Neural cell (in vitro differentiated cells): ENCODE results near the gene L2HGDH.

Experiments
- CTCF ChIP-seq: fragments of 450-650 bp; IDR thresholded peaks from 2 replicates; pipeline ENCODE4 v1.5.1; 2014; ENCODE audit warnings: antibody characterized with exemption, mild to moderate bottlenecking, moderate library complexity; ENCODE audit not compliant: poor library complexity, severe bottlenecking
- EP300 ChIP-seq: fragments of 450-650 bp; conservative IDR thresholded peaks from 2 replicates; pipeline ENCODE4 v1.6.1; 2014; ENCODE audit warnings: antibody characterized with exemption, mild to moderate bottlenecking, moderate library complexity; ENCODE audit not compliant: poor library complexity, severe bottlenecking
- EZH2 ChIP-seq: fragments of 200-600, 300-800 bp; shearing (Covaris generic), sonication (generic); IDR thresholded peaks from 2 replicates; pipeline ENCODE4 v1.6.1; 2014; ENCODE audit warnings: antibody characterized with exemption, low read length, borderline replicate concordance, mild to moderate bottlenecking; ENCODE audit not compliant: insufficient read depth, poor library complexity, severe bottlenecking
- POLR2AphosphoS5 ChIP-seq: IDR thresholded peaks from 2 replicates; pipeline ENCODE4 v1.6.1; 2012
- RAD21 ChIP-seq: fragments of 450-650 bp; conservative IDR thresholded peaks from 2 replicates; pipeline ENCODE4 v1.6.1; 2014; ENCODE audit warnings: antibody characterized with exemption, mild to moderate bottlenecking, moderate library complexity
- TAF1 ChIP-seq: IDR thresholded peaks from 2 replicates; pipeline ENCODE4 v1.6.1; 2012; ENCODE audit warnings: low read depth

GRCh38 chr14:50303744-50304471 is 8.1 kb downstream of the L2HGDH start:
- TF ChIP-seq EP300 (no peak), TAF1 (no peak), CTCF (no peak), RAD21 (no peak), POLR2AphosphoS5 (no peak), EZH2 (no peak)
